Measurements from ENCODE around the gene MOCS3.

Gene MOCS3

DNA sequence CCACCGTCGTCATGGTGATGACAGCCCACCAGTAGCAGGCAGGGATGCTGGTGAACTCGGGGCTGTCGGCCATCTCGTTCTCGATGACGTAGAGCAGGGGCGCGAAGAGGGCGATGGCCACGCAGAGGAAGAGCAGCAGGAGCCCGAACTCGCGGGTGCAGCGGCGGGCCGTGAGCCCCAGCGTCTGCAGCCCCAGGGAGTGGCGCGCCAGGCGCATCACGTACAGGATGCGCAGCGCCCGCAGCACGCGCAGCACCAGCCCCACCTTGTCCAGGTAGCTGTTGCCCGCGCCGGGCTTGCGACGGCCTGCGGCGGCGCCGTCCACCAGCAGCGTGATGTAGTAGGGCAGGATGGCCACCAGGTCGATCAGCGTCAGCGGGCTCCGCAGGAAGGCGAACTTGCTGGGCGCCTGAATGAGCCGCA is 45.7 kb downstream of the MOCS3 start:
- no peak overlapping the region for H3K4me3 Mint-ChIP-seq
- no peak for DNase-seq
- H3K27me3 Mint-ChIP-seq (ENCODE audit: low read depth, poor library complexity): peaks cover 6% of the 10 kb centered on the region
- H3K9me3 Mint-ChIP-seq: no peaks in the 10 kb centered on the region
- H3K36me3 Mint-ChIP-seq (ENCODE audit: low read depth): peaks cover 62% of the 10 kb centered on the region
- TF ChIP-seq, protein P1, sequence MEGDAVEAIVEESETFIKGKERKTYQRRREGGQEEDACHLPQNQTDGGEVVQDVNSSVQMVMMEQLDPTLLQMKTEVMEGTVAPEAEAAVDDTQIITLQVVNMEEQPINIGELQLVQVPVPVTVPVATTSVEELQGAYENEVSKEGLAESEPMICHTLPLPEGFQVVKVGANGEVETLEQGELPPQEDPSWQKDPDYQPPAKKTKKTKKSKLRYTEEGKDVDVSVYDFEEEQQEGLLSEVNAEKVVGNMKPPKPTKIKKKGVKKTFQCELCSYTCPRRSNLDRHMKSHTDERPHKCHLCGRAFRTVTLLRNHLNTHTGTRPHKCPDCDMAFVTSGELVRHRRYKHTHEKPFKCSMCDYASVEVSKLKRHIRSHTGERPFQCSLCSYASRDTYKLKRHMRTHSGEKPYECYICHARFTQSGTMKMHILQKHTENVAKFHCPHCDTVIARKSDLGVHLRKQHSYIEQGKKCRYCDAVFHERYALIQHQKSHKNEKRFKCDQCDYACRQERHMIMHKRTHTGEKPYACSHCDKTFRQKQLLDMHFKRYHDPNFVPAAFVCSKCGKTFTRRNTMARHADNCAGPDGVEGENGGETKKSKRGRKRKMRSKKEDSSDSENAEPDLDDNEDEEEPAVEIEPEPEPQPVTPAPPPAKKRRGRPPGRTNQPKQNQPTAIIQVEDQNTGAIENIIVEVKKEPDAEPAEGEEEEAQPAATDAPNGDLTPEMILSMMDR (IDR thresholded peaks at IDR 0.05): no peak
- H3K27ac Mint-ChIP-seq: no peak overlapping the region
- H3K4me1 Mint-ChIP-seq: peaks cover 39% of the 10 kb centered on the region

DNA sequence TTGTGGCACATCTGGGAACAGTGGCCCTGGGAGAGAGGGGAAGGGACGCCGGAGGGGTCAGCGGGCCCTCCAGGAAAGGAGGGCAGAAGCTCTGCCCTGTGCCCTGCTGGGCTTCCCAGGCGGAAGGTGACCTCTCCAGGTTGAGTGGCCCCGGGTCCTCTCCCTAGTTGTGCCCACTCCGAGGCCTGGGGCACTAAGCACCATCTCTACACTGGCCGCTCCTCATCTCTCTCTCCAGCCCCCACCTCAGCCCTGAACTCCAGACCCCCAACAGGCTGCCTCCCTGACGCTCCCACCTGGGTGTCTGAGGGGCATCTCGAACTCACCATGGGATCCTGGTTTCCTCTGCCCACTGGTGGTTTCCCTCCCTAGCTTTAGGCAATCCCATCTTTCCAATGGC is 46.2 kb downstream of the MOCS3 start:
- Mint-ChIP-seq H3K27me3 (ENCODE audit: low read depth, poor library complexity) (peaks cover 6% of the 10 kb centered on the region), H3K36me3 (ENCODE audit: low read depth) (peaks cover 67% of the 10 kb centered on the region), H3K4me3 (no peak overlapping the region), H3K9me3 (no peaks in the 10 kb centered on the region), H3K4me1 (peaks cover 37% of the 10 kb centered on the region), H3K27ac (peak overlapping the region; percentile 92)
- DNase-seq: no peak
- TF ChIP-seq, protein P1 (IDR thresholded peaks at IDR 0.05): no peak

DNA sequence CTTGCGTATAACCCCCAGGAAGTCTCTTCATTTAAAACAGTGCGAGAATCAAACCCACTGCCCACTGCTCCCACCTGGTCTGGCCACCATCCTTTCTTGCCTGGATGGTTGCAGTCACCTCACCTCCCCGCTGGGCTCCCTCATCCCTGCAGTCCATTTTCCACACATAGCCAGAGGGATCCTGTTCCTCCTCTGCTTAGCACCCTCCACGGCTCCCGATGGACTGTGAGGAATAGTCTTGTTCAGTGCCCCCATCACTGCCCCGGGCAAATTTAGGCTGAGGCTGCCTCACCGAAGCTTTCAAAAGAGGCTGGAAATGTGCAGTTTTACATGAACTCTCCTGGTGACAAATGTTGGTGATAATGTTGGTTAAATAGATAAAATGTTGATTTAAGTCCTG is 46.6 kb downstream of the MOCS3 start:
- H3K27ac Mint-ChIP-seq: peak overlapping the region; percentile 92
- DNase-seq: no peak
- no peaks in the 10 kb centered on the region for H3K9me3 Mint-ChIP-seq
- H3K27me3 Mint-ChIP-seq (ENCODE audit: low read depth, poor library complexity): peaks cover 6% of the 10 kb centered on the region
- no peak overlapping the region for H3K4me3 Mint-ChIP-seq
- TF ChIP-seq, protein P1 (IDR thresholded peaks at IDR 0.05): no peak
- peaks cover 70% of the 10 kb centered on the region for H3K36me3 Mint-ChIP-seq (ENCODE audit: low read depth)
- H3K4me1 Mint-ChIP-seq: peaks cover 37% of the 10 kb centered on the region

DNA sequence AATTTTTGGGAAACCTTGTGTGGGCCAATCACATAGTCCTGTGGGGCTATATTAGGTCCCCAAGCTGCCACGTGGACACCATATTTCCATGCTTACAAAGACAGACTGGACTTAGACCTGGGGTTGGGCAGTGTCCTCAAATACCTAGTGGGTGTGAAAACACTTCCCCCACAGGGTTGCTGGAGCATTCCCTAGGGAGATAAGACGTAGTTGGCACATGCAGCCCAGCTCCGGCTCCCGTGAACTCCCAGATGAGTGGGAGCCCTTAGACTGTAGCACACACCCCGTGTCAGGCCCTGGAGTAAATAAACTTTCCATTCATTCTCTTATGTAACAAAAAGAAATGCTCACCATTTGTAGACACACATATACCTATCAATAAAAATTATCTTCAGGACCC is 50.1 kb downstream of the MOCS3 start:
- Mint-ChIP-seq H3K27me3 (ENCODE audit: low read depth, poor library complexity) (peaks cover 6% of the 10 kb centered on the region), H3K4me1 (peaks cover 28% of the 10 kb centered on the region), H3K36me3 (ENCODE audit: low read depth) (peaks cover 65% of the 10 kb centered on the region)

DNA sequence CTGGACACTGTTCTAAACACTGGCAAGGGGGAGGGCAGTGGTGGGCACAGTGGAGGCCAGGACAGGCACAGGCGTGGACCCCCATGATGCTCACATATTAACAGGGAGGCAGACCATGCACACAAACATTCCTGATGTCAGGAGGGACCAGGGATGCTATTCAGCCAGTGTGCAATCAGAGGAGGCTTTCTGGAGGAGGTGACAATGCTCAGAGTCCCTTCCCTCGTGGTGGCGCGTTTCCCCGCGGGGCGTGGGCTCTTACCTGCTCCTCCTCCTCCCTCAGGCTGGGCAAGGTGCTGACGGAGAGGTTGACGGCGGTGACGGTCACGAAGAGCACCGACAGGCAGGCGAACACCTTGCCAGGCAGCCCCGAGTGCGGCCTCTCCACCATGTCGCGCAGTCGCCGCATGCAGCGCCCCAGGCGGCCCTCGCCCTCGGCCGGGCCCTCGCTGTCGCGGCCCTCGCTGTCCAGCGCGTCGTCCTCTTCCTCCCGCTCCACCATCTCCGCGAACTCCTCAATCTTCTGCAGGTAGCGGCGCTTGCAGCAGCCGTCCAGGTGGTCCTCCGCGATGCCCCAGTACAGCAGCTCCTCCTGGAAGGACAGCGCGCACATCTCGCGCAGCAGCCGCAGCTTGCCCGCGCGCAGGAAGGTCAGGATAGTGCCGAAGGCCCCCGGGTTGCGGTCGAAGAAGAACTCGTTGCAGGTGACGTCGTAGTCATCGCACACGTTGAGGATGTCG is 50.9 kb downstream of the MOCS3 start:
- H3K9me3 Mint-ChIP-seq: no peaks in the 10 kb centered on the region
- peaks cover 61% of the 10 kb centered on the region for H3K36me3 Mint-ChIP-seq (ENCODE audit: low read depth)
- H3K4me3 Mint-ChIP-seq: no peak overlapping the region
- H3K27ac Mint-ChIP-seq: no peak overlapping the region
- H3K27me3 Mint-ChIP-seq (ENCODE audit: low read depth, poor library complexity): peaks cover 6% of the 10 kb centered on the region
- TF ChIP-seq, protein P1 (IDR thresholded peaks at IDR 0.05): no peak
- H3K4me1 Mint-ChIP-seq: peaks cover 32% of the 10 kb centered on the region
- no peak for DNase-seq

More for the DNA sequence above, 50.1 kb downstream of the MOCS3 start:
- no peak overlapping the region for H3K4me3 Mint-ChIP-seq
- no peak for DNase-seq
- H3K9me3 Mint-ChIP-seq: no peaks in the 10 kb centered on the region
- TF ChIP-seq, protein P1 (IDR thresholded peaks at IDR 0.05): no peak
- peak overlapping the region; percentile 78 for H3K27ac Mint-ChIP-seq

DNA sequence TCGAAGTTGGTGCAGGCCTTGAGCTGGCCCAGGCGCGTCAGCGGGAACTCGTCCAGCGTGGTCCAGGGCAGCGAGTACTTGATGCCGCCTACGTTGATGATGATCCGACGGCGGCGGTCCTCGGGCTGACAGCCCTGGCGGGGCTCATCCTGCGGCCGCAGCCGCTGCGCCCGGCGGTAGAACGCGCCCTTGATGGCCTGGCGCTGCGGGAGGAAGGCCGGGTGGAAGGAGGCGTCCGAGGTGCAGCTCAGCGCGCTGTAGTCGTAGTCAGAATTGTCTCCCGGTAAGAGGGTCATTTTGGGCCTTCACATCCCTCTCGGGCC is 51.4 kb downstream of the MOCS3 start:
- DNase-seq: no peak
- TF ChIP-seq, protein P1 (IDR thresholded peaks at IDR 0.05): no peak
- H3K9me3 Mint-ChIP-seq: no peaks in the 10 kb centered on the region
- no peak overlapping the region for H3K27ac Mint-ChIP-seq
- no peak overlapping the region for H3K4me3 Mint-ChIP-seq
- H3K36me3 Mint-ChIP-seq (ENCODE audit: low read depth): peaks cover 57% of the 10 kb centered on the region
- peaks cover 6% of the 10 kb centered on the region for H3K27me3 Mint-ChIP-seq (ENCODE audit: low read depth, poor library complexity)
- H3K4me1 Mint-ChIP-seq: peaks cover 35% of the 10 kb centered on the region
